PC-3 (cell line): ENCODE results near the gene GCH1.

Experiments
- EZH2 ChIP-seq: fragments of 300-600 bp; sonication (generic); IDR thresholded peaks from one replicate; pipeline ENCODE4 v1.6.1; 2017; ENCODE audit warnings: antibody characterized with exemption, mild to moderate bottlenecking, low read length; ENCODE audit not compliant: unreplicated experiment
- TF ChIP-seq, protein P1 (sequence below): fragments of 300-600 bp; sonication (generic); conservative IDR thresholded peaks from 2 replicates; pipeline ENCODE4 v1.5.1; 2017; ENCODE audit warnings: antibody characterized with exemption, low read depth, mild to moderate bottlenecking, low read length

- TF ChIP-seq, protein P1, sequence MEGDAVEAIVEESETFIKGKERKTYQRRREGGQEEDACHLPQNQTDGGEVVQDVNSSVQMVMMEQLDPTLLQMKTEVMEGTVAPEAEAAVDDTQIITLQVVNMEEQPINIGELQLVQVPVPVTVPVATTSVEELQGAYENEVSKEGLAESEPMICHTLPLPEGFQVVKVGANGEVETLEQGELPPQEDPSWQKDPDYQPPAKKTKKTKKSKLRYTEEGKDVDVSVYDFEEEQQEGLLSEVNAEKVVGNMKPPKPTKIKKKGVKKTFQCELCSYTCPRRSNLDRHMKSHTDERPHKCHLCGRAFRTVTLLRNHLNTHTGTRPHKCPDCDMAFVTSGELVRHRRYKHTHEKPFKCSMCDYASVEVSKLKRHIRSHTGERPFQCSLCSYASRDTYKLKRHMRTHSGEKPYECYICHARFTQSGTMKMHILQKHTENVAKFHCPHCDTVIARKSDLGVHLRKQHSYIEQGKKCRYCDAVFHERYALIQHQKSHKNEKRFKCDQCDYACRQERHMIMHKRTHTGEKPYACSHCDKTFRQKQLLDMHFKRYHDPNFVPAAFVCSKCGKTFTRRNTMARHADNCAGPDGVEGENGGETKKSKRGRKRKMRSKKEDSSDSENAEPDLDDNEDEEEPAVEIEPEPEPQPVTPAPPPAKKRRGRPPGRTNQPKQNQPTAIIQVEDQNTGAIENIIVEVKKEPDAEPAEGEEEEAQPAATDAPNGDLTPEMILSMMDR, result no peak
- TF ChIP-seq EZH2, result no peak
These were observed 94.1 kb downstream of the GCH1 start for GRCh38 chr14:54808326-54809161.
